Heart right ventricle (tissue), 16 donors: ENCODE results near the gene SMG6. TPM values are rescaled to one million over a fixed set of nuclear protein-coding genes. Genes with fewer than 3 reads are reported as not detected.

Experiments
- ATAC-seq, 8 donors: fragments of 200-7000 bp; cut with Tn5 transposase; one replicate each; pipeline ENCODE4 v1.9.1; 2020; ENCODE audit warnings: mild to moderate bottlenecking in 8 of 8, moderate library complexity in 8 of 8, moderate number of reproducible peaks in 1 of 8
- DNase-seq, 2 donors: peaks; one replicate each; pipeline ENCODE4 v3.0.0-alpha.2; 2020
- H3K27ac ChIP-seq, 10 donors: fragments of 200-600 bp; sonication (generic) in 2 of 10; one replicate each; pipeline versions ENCODE4 v1.5.0 to v1.8.0; 2020 to 2022; ENCODE audit warnings: mild to moderate bottlenecking in 3 of 10
- H3K27me3 ChIP-seq, 7 donors: fragments of 200-600 bp; one replicate each; pipeline ENCODE4 v1.8.0; 2021 to 2022; ENCODE audit warnings: mild to moderate bottlenecking in 2 of 7
- H3K36me3 ChIP-seq, 9 donors: fragments of 200-600 bp; sonication (generic) in 1 of 9; one replicate each; pipeline versions ENCODE4 v1.5.0 to v1.8.0; 2020 to 2022; ENCODE audit warnings: mild to moderate bottlenecking in 2 of 9
- H3K4me1 ChIP-seq, 9 donors: fragments of 200-600 bp; sonication (generic) in 1 of 9; one replicate each; pipeline versions ENCODE4 v1.5.0 to v1.8.0; 2020 to 2022; ENCODE audit warnings: mild to moderate bottlenecking in 4 of 9
- H3K4me3 ChIP-seq, 10 donors: fragments of 200-600 bp; sonication (generic) in 2 of 10; one replicate each; pipeline versions ENCODE4 v1.5.0 to v1.8.0; 2020 to 2022; ENCODE audit warnings: mild to moderate bottlenecking in 7 of 10, moderate library complexity in 2 of 10
- H3K9me3 ChIP-seq, 11 donors: fragments of 200-600 bp in 10 of 11; sonication (generic) in 2 of 11; one replicate each; pipeline versions ENCODE4 v1.5.0 to v1.8.0; 2013 to 2022; ENCODE audit warnings: mild to moderate bottlenecking in 2 of 11, control low read depth in 1 of 11, moderate library complexity in 1 of 11
- WGBS, 2 donors: extraction: QIAGEN DNeasy Blood & Tissue Kit; methylation state at CpG; one replicate each; pipeline ENCODE4 v1.1.7; 2013; ENCODE audit warnings: inconsistent platforms in 1 of 2; 5-methylcytosine and 5-hydroxymethylcytosine counted together
- intact Hi-C, 10 donors: fragments of 100-400 bp; cut with DNase I; formaldehyde crosslinking; loops; one replicate each; pipeline versions ENCODE4 v1.11.1 to v1.14.2; 2022
- polyA plus RNA-seq, 2 donors: library from polyadenylated mRNA; stranded (reverse); fragments of 200-250 nt; gene quantifications; one replicate each; pipeline ENCODE4 v1.2.3, GENCODE V29; 2013
- total RNA-seq, 10 donors: library from RNA; stranded (reverse); fragmentation: NEBNext Ultra II Directional in 3 of 10; extraction: Animal tissue kit (Norgen Biotek cat#: 25700) in 3 of 10; gene quantifications; one replicate each; pipeline versions ENCODE4 v1.2.1 to v1.2.4, GENCODE V29; 2021 to 2023
- TF ChIP-seq, protein P1 (sequence below), 9 donors: fragments of 200-600 bp; sonication (generic) in 2 of 9; IDR thresholded peaks; one replicate each; pipeline versions ENCODE4 v1.5.0 to v1.8.0; 2021 to 2022; ENCODE audit warnings: antibody characterized with exemption in 9 of 9, mild to moderate bottlenecking in 5 of 9, moderate library complexity in 1 of 9
- donor health status: Arrhythmogenic right ventricular cardiomyopathy.
- donor health status: ischemic (EF 13 %, LVEDD 7.1; RV severe dilation, severe dysfunction).
- donor health status: healthy with polysubstance abuse.
- donor health status: DM: no; HTN: yes; CAD: no.
- donor health status: DM: no; HTN: no; CAD: no.
- donor health status: ischemic (EF 25% LVEDD 6.9; RV normal size, moderate dysfunction).
- donor health status: ischemic (EF 25% LVEDD 5.7; RV mildly dilated, moderate dysfunction).
- donor health status: healthy.
- donor health status: DM: yes; HTN: yes; CAD: no.
- donor health status: Ischemic cardiomyopathy.
- donor health status: ischemic (EF 35%, LVEDD 5.7; RV mildly dilated, moderate dysfunction).
- donor health status: nonischemic (EF 11% LVEDD 7.7; RV severe dilation, severe dysfunction).
- donor health status: DM: yes; HTN: yes; CAD: no.
- donor health status: PGD.
- donor health status: ischemic (EF 29% LVEDD 5.4; RV normal size, mild dysfunction).
- donor health status: nonischemic (EF 23%, LVEDD 6.1; RV moderate dilation, normal function).

Gene SMG6
- total and polyA plus RNA-seq, 12 donors: 13.6 to 28.1 (median 19.6) TPM

DNA sequence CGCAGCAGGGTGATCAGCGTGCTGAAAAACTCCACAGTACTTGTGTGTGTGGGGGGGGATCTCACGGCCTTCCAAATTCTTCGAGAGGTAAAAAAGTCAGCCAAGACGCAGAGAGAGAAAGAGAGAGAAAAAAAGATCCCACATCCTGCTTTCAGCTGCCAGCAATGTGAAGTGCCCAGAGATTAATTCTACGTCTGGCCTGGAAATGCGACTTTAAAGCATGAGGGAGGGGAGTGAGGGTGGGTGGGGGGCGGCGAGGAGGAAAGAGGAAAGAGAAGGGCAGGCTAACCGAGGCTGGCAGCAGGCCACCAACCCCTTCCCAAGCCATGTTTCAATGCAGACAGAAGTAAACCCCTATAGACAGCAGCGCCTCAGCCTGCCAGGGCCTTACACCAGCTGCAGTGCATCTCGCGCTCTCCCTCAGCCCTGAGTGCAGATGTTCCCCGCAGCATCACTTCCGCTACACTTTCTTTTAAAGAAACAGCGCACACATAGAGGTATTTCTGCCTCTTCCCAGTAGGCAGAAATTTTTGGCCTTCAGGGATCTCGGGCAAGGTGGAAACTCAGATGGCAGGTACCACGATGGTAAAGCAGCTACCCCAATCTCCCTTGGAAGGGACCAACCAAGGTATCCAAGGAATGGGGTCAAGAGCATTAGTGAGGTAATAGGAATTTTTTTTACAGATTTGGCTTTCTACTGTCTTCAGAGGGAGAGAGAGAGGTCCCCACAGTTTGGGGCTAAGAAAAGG lies 87.8 kb downstream of the SMG6 start:
- 2 to 5% methylated on average over 18 of the region's 18 CpGs for WGBS, 2 donors
- Histone ChIP-seq H3K27ac (peak overlapping the region; percentile 82 to 97 (median 90)), H3K36me3 (peaks cover 0 to 17% (median 0%) of the 10 kb centered on the region in 9 donors), H3K9me3 (no peaks in the 10 kb centered on the region), H3K4me1 (peaks cover 18 to 70% (median 52%) of the 10 kb centered on the region in 9 donors), H3K4me3 (peak overlapping the region in 9 of 10 donors; percentile 10 to 48 (median 38)), H3K27me3 (no peaks in the 10 kb centered on the region)
- TF ChIP-seq, protein P1, sequence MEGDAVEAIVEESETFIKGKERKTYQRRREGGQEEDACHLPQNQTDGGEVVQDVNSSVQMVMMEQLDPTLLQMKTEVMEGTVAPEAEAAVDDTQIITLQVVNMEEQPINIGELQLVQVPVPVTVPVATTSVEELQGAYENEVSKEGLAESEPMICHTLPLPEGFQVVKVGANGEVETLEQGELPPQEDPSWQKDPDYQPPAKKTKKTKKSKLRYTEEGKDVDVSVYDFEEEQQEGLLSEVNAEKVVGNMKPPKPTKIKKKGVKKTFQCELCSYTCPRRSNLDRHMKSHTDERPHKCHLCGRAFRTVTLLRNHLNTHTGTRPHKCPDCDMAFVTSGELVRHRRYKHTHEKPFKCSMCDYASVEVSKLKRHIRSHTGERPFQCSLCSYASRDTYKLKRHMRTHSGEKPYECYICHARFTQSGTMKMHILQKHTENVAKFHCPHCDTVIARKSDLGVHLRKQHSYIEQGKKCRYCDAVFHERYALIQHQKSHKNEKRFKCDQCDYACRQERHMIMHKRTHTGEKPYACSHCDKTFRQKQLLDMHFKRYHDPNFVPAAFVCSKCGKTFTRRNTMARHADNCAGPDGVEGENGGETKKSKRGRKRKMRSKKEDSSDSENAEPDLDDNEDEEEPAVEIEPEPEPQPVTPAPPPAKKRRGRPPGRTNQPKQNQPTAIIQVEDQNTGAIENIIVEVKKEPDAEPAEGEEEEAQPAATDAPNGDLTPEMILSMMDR (IDR thresholded peaks at IDR 0.05): peak in 2 of 9 donors; percentile 6 to 18
- intact Hi-C loops: loop anchor here in 4 of 10 donors (2.0 to 5.0 kb wide), 3 partner anchors 38 to 43 kb away; no protein-coding TSS in a partner anchor
- ATAC-seq (peak; percentile 73 to 84 (median 81)), DNase-seq (peak; percentile 72 to 81)

DNA sequence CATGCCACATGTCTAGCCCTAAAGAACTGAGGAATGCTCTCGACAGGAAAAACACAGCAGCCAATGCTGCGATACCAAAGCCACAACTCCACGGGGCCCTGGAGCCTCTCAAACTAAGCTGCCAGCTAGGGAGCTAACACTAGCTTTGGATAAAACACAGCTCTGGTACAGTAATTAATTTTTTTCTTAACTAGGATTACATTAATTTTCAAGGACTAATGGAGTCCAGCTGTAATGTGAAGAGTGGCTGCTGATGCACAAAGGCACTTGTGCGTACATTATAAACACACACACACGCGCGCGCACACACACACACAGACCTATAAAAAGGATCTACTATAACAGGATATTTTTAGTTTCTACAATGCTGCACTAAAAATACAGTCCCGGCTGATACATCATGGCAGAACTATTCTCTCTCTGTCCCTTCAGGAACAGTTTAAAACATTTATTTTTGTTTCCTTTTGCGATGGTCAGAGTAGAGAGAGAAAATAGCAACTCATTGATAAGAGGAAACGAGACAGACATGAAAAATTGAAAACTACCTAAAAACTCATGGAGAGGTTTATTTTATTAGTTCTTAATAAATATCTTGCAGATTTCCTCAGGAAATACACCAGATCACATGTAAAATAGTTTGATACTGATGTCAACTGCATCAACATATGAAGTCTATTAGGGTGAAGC lies 88.5 kb downstream of the SMG6 start:
- H3K4me1 ChIP-seq: peaks cover 18 to 71% (median 52%) of the 10 kb centered on the region in 9 donors
- peak overlapping the region in 9 of 10 donors; percentile 10 to 48 (median 38) for H3K4me3 ChIP-seq
- DNase-seq (peak; percentile 64 to 82), ATAC-seq (peak; percentile 60 to 87 (median 82))
- TF ChIP-seq, protein P1 (IDR thresholded peaks at IDR 0.05): no peak
- no peaks in the 10 kb centered on the region for H3K9me3 ChIP-seq
- 5 to 6% methylated on average over 11 of the region's 11 CpGs for WGBS, 2 donors
- intact Hi-C loops: loop anchor here in 5 of 10 donors (1.0 to 5.0 kb wide), 4 partner anchors 34 to 42 kb away; no protein-coding TSS in a partner anchor
- no peaks in the 10 kb centered on the region for H3K27me3 ChIP-seq
- H3K36me3 ChIP-seq: peaks cover 0 to 12% (median 0%) of the 10 kb centered on the region in 9 donors
- peak overlapping the region; percentile 82 to 97 (median 90) for H3K27ac ChIP-seq

DNA sequence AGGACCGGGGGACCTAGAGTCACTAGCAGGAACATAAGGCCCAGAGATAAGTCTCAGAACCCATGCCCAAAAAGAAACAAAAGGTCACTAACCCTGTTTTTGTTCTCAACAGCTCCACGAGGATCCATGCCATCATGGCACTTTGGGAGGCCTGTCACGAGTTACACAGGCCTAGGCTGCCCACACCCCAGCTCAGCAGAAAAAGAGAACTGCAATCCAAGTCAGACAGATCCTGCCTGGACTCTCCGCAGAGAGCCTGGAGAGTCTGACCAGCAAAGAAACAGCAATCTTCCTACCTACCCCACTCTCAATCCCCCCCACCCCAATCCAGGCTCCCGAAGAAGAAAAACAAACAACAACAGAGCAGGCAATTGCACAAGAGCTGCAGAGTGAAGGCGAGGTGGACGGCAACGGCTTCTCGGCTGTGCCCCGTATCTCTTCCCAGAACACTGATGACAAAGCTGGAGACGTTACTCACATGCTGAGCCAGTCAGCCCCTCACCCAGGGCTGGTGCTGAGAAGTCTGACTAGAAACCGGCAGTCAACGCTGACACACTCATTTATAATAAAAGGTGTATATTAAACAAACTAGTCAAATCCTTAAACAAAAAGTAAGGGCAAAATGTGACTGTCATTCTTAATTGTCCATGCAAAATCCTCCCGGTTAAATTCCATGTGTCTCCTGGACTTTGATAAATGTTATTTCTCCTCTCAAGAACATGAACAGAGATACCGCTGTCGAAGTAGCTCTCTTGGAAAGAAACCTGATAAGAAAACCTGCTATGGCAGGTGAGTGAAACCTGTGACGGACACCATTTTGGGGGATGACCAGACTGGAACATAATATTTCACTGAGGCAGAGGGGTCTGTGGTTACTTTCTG lies 89.3 kb downstream of the SMG6 start:
- H3K27me3 ChIP-seq: no peaks in the 10 kb centered on the region
- H3K4me1 ChIP-seq: peaks cover 18 to 71% (median 52%) of the 10 kb centered on the region in 9 donors
- peak; percentile 47 to 58 for DNase-seq
- peaks cover 0 to 12% (median 0%) of the 10 kb centered on the region in 9 donors for H3K36me3 ChIP-seq
- ATAC-seq: peak; percentile 45 to 77 (median 61)
- peak overlapping the region in 5 of 10 donors; percentile 38 to 48 (median 45) for H3K4me3 ChIP-seq
- 27 to 36% methylated on average over 17 of the region's 17 CpGs for WGBS, 2 donors
- TF ChIP-seq, protein P1 (IDR thresholded peaks at IDR 0.05): no peak
- H3K27ac ChIP-seq: peak overlapping the region; percentile 82 to 97 (median 90)
- no peaks in the 10 kb centered on the region for H3K9me3 ChIP-seq
- intact Hi-C loops: loop anchor here in 4 of 10 donors (1.0 to 5.0 kb wide), 4 partner anchors 33 to 41 kb away; no protein-coding TSS in a partner anchor
